PFSK-1 (cell line): ENCODE measurements around the gene COQ9.

Experiments
- FOXP2 ChIP-seq: optimal IDR thresholded peaks from 2 replicates; pipeline ENCODE3; 2011; ENCODE audit warnings: borderline replicate concordance, control low read depth, inconsistent platforms; ENCODE audit not compliant: insufficient read depth; ENCODE audit errors: extremely low read length, extremely low read depth
- POLR2AphosphoS5 ChIP-seq: IDR thresholded peaks from 2 replicates; pipeline ENCODE4 v1.6.1; 2012; ENCODE audit warnings: low read depth, mild to moderate bottlenecking, control low read depth, low read length, moderate library complexity
- SIN3A ChIP-seq: IDR thresholded peaks from 2 replicates; pipeline ENCODE4 v1.6.1; 2012; ENCODE audit warnings: mild to moderate bottlenecking, low read length, moderate library complexity, borderline replicate concordance; ENCODE audit not compliant: insufficient read depth
- TAF1 ChIP-seq: IDR thresholded peaks from 2 replicates; pipeline ENCODE4 v1.6.1; 2012; ENCODE audit warnings: low read length, control low read depth, borderline replicate concordance; ENCODE audit not compliant: insufficient read depth
- TF ChIP-seq, protein P1 (sequence below), 2 experiments: IDR thresholded peaks; 2 replicates each; pipeline versions ENCODE4 v1.6.1 to v1.8.0; 2011 to 2012; ENCODE audit warnings: low read depth in 2 of 2, low read length in 2 of 2, control low read depth in 1 of 2, inconsistent platforms in 1 of 2, mild to moderate bottlenecking in 1 of 2, moderate library complexity in 1 of 2; ENCODE audit not compliant: insufficient read depth in 1 of 2

Gene COQ9

DNA sequence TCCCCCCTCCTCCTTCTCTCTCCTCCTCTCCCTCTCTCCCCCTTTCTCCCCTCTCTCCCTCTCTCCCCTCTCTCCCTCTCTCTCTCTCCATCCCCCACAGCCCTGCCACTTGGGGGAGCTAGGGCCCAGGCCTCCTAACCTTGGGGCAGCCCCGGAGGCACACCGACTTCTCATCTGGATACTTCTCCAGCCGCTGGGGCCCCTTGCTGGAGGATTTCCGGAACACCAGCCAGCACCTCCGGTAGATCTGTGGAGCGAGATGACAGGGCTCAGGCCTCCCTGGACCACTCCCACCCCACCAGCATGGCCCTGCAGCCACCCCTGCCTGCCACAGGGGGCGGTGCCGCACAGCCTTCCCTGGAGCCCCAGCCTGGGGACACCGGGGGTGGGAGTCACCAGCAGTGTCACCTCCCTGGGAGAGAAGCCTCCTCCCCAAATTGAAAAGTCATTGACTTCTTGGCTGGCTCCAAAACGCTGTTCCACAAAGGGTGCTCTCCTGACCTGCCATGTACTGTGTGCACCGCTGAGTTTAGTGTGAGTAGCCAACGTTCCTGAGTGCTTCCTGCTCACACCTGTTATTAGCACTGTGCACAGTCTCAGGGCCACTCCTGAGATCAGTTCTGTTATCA lies 28.5 kb downstream of the COQ9 start:
- TF ChIP-seq FOXP2, result no peak
- TF ChIP-seq, protein P1, sequence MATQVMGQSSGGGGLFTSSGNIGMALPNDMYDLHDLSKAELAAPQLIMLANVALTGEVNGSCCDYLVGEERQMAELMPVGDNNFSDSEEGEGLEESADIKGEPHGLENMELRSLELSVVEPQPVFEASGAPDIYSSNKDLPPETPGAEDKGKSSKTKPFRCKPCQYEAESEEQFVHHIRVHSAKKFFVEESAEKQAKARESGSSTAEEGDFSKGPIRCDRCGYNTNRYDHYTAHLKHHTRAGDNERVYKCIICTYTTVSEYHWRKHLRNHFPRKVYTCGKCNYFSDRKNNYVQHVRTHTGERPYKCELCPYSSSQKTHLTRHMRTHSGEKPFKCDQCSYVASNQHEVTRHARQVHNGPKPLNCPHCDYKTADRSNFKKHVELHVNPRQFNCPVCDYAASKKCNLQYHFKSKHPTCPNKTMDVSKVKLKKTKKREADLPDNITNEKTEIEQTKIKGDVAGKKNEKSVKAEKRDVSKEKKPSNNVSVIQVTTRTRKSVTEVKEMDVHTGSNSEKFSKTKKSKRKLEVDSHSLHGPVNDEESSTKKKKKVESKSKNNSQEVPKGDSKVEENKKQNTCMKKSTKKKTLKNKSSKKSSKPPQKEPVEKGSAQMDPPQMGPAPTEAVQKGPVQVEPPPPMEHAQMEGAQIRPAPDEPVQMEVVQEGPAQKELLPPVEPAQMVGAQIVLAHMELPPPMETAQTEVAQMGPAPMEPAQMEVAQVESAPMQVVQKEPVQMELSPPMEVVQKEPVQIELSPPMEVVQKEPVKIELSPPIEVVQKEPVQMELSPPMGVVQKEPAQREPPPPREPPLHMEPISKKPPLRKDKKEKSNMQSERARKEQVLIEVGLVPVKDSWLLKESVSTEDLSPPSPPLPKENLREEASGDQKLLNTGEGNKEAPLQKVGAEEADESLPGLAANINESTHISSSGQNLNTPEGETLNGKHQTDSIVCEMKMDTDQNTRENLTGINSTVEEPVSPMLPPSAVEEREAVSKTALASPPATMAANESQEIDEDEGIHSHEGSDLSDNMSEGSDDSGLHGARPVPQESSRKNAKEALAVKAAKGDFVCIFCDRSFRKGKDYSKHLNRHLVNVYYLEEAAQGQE (IDR thresholded peaks at IDR 0.05; ENCODE audit: insufficient read depth in 1 of 2, low read depth in 2 of 2, low read length in 2 of 2), result no peak
- TF ChIP-seq SIN3A, result no peak
- no peak for TF ChIP-seq TAF1
- TF ChIP-seq POLR2AphosphoS5, result no peak

GRCh38 chr16:57476546-57477410 lies 29.5 kb downstream of the COQ9 start:
- TF ChIP-seq, protein P1 (IDR thresholded peaks at IDR 0.05; ENCODE audit: insufficient read depth in 1 of 2, low read depth in 2 of 2, low read length in 2 of 2), result no peak
- TF ChIP-seq FOXP2 (no peak), POLR2AphosphoS5 (no peak), TAF1 (no peak), SIN3A (no peak)

- TF ChIP-seq POLR2AphosphoS5 (no peak), FOXP2 (no peak), TAF1 (no peak), SIN3A (no peak)
- TF ChIP-seq, protein P1 (IDR thresholded peaks at IDR 0.05; ENCODE audit: insufficient read depth in 1 of 2, low read depth in 2 of 2, low read length in 2 of 2), result no peak
These were observed 30.4 kb downstream of the COQ9 start for GRCh38 chr16:57477531-57478202.

DNA sequence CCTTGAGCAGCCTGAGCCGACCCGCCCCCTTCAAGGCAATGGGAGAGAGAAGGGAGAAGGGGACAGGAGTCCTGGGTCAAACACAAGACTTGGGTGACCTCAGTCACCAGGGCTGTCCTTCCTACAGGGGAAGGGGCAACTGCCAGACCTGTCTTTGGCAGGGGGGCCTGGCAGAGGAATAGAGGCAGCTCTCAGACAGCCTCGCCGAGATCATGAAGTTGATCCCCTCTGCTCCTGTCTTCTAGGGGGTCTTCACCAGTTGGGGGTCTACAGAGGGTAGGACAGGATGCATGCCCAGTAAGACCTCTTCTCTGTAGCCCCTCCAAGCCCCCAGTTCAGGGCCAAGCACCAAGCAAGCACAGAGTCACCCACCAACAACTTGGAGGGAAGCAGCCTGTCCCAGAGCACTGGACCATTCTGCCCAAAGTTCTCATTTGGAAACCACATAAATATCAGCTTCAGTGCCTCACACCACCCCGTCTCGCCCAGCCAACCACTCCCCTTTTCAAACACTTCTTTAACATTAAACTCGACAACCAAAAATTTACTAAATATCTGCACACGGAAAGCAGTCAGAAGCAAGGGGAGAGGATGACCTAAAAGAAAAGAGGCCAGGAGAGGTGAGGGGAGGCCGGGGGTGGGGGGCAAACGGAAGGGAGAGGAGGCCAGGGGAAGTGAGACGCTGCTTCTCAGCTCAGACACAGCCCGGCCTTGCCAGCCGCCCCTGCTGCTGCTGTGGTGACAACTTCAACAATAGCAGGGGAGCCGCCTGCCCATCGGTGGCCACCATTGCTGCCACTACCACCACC lies 31.3 kb downstream of the COQ9 start:
- TF ChIP-seq POLR2AphosphoS5, result no peak
- no peak for TF ChIP-seq FOXP2
- TF ChIP-seq SIN3A, result no peak
- TF ChIP-seq, protein P1 (IDR thresholded peaks at IDR 0.05; ENCODE audit: insufficient read depth in 1 of 2, low read depth in 2 of 2, low read length in 2 of 2), result no peak
- no peak for TF ChIP-seq TAF1
